ENCODE measurements around the gene CHAD.

The CHAD gene

GRCh38 chr17:50514388-50514787, 45.7 kb upstream of the CHAD start:
- Histone ChIP-seq H3K27me3 (ENCODE audit: insufficient read depth, poor library complexity, severe bottlenecking) (no peaks in the 10 kb centered on the region), H3K4me1 (ENCODE audit: insufficient read depth, poor library complexity, severe bottlenecking) (peaks cover 37% of the 10 kb centered on the region), H3K4me3 (ENCODE audit: severe bottlenecking) (no peak overlapping the region), H3K36me3 (ENCODE audit: low read depth) (no peaks in the 10 kb centered on the region), H3K27ac (ENCODE audit: poor library complexity, severe bottlenecking) (no peak overlapping the region), H3K9me3 (ENCODE audit: severe bottlenecking) (no peaks in the 10 kb centered on the region)
- ATAC-seq (ENCODE audit: low read depth) (no peak), DNase-seq (ENCODE audit: low spot score) (no peak)
- TF ChIP-seq CTCF (IDR thresholded peaks at IDR 0.05; ENCODE audit: poor library complexity, severe bottlenecking) = no peak

GRCh38 chr17:50513495-50513894, 44.8 kb upstream of the CHAD start:
- Histone ChIP-seq H3K4me1 (ENCODE audit: insufficient read depth, poor library complexity, severe bottlenecking) (peaks cover 34% of the 10 kb centered on the region), H3K27me3 (ENCODE audit: insufficient read depth, poor library complexity, severe bottlenecking) (no peaks in the 10 kb centered on the region), H3K36me3 (ENCODE audit: low read depth) (no peaks in the 10 kb centered on the region), H3K27ac (ENCODE audit: poor library complexity, severe bottlenecking) (no peak overlapping the region), H3K4me3 (ENCODE audit: severe bottlenecking) (no peak overlapping the region), H3K9me3 (ENCODE audit: severe bottlenecking) (no peaks in the 10 kb centered on the region)
- TF ChIP-seq CTCF (IDR thresholded peaks at IDR 0.05; ENCODE audit: poor library complexity, severe bottlenecking) = no peak
- no peak for DNase-seq (ENCODE audit: low spot score)
- ATAC-seq (ENCODE audit: low read depth) = no peak

GRCh38 chr17:50511058-50511457, 42.4 kb upstream of the CHAD start:
- Histone ChIP-seq H3K36me3 (ENCODE audit: low read depth) (no peaks in the 10 kb centered on the region), H3K4me3 (ENCODE audit: severe bottlenecking) (no peak overlapping the region), H3K9me3 (ENCODE audit: severe bottlenecking) (no peaks in the 10 kb centered on the region), H3K27ac (ENCODE audit: poor library complexity, severe bottlenecking) (no peak overlapping the region), H3K4me1 (ENCODE audit: insufficient read depth, poor library complexity, severe bottlenecking) (peaks cover 16% of the 10 kb centered on the region), H3K27me3 (ENCODE audit: insufficient read depth, poor library complexity, severe bottlenecking) (no peaks in the 10 kb centered on the region)
- DNase-seq (ENCODE audit: low spot score) (no peak), ATAC-seq (ENCODE audit: low read depth) (no peak; the same call in 2 of the 3 replicates)
- no peak for TF ChIP-seq CTCF (IDR thresholded peaks at IDR 0.05; ENCODE audit: poor library complexity, severe bottlenecking)

GRCh38 chr17:50508573-50509460, 40.1 kb upstream of the CHAD start:
- Histone ChIP-seq H3K4me1 (ENCODE audit: insufficient read depth, poor library complexity, severe bottlenecking) (peaks cover 13% of the 10 kb centered on the region), H3K4me3 (ENCODE audit: severe bottlenecking) (peak overlapping the region; percentile 23), H3K36me3 (ENCODE audit: low read depth) (no peaks in the 10 kb centered on the region), H3K9me3 (ENCODE audit: severe bottlenecking) (no peaks in the 10 kb centered on the region), H3K27me3 (ENCODE audit: insufficient read depth, poor library complexity, severe bottlenecking) (no peaks in the 10 kb centered on the region), H3K27ac (ENCODE audit: poor library complexity, severe bottlenecking) (no peak overlapping the region)
- TF ChIP-seq CTCF (IDR thresholded peaks at IDR 0.05; ENCODE audit: poor library complexity, severe bottlenecking) = no peak
- no peak for DNase-seq (ENCODE audit: low spot score)
- no peak for ATAC-seq (ENCODE audit: low read depth)

All from RWPE2 (cell line).